OCI-LY1 (cell line): ENCODE results near the gene CENPL.
A peak's percentile ranks its signal among the peaks of the same experiment; 100 is the strongest.

Source experiments
- H2AFZ ChIP-seq: fragments of 200-600 bp; sonication (generic), shearing (Covaris generic); 2 replicates; pipeline ENCODE4 v1.6.0; 2014; ENCODE audit warnings: antibody characterized with exemption, mild to moderate bottlenecking, low read length
- H3F3A ChIP-seq: fragments of 200-600 bp; sonication (generic), shearing (Covaris generic); 2 replicates; pipeline ENCODE4 v1.6.0; 2014; ENCODE audit warnings: mild to moderate bottlenecking, antibody characterized with exemption, low read length, moderate library complexity; ENCODE audit not compliant: insufficient read depth
- H3K27ac ChIP-seq: fragments of 200-600 bp; sonication (generic); 2 replicates; pipeline ENCODE4 v1.5.1; 2014; ENCODE audit warnings: low read length, mixed run types, mild to moderate bottlenecking, low read depth; ENCODE audit not compliant: poor library complexity, severe bottlenecking
- H3K27me3 ChIP-seq: fragments of 200-600 bp; sonication (generic); 2 replicates; pipeline ENCODE4 v1.6.0; 2014; ENCODE audit warnings: antibody characterized with exemption, mild to moderate bottlenecking, low read length, moderate library complexity; ENCODE audit not compliant: insufficient read depth
- H3K36me3 ChIP-seq: fragments of 200-600 bp; sonication (generic); 2 replicates; pipeline ENCODE4 v1.6.1; 2014; ENCODE audit warnings: mild to moderate bottlenecking, antibody characterized with exemption, low read length, moderate library complexity, mixed read lengths; ENCODE audit not compliant: insufficient read depth
- H3K4me1 ChIP-seq: fragments of 200-600 bp; sonication (generic); 2 replicates; pipeline ENCODE4 v1.5.1; 2014; ENCODE audit warnings: mild to moderate bottlenecking, low read length, moderate library complexity; ENCODE audit not compliant: insufficient read depth, severe bottlenecking
- H3K4me2 ChIP-seq: fragments of 200-600 bp; sonication (generic), shearing (Covaris generic); 2 replicates; pipeline ENCODE4 v1.6.1; 2014; ENCODE audit warnings: low read length
- H3K4me3 ChIP-seq: fragments of 200-600 bp; sonication (generic); 2 replicates; pipeline ENCODE4 v1.5.1; 2014; ENCODE audit warnings: low read length, low read depth, mild to moderate bottlenecking, mixed read lengths; ENCODE audit not compliant: poor library complexity, severe bottlenecking
- H3K79me2 ChIP-seq: fragments of 200-600 bp; shearing (Covaris generic); 2 replicates; pipeline ENCODE4 v1.6.1; 2016; ENCODE audit warnings: mixed run types, low read length, mixed read lengths; ENCODE audit not compliant: insufficient read depth
- H3K9ac ChIP-seq: fragments of 200-600 bp; sonication (generic), shearing (Covaris generic); 2 replicates; pipeline ENCODE4 v1.6.1; 2014; ENCODE audit warnings: mild to moderate bottlenecking, low read length, mixed read lengths
- H3K9me2 ChIP-seq: fragments of 200-600 bp; sonication (generic), shearing (Covaris generic); 2 replicates; pipeline ENCODE4 v1.6.1; 2014; ENCODE audit warnings: low read depth, mild to moderate bottlenecking, low read length, mixed read lengths
- H3K9me3 ChIP-seq: fragments of 200-600 bp; shearing (Covaris generic); 2 replicates; pipeline ENCODE4 v1.6.1; 2014; ENCODE audit warnings: low read length, mixed read lengths
- H4K20me1 ChIP-seq: fragments of 200-600 bp; sonication (generic), shearing (Covaris generic); 2 replicates; pipeline ENCODE4 v1.6.0; 2016; ENCODE audit warnings: mild to moderate bottlenecking, low read length; ENCODE audit not compliant: insufficient read depth
- EZH2 ChIP-seq: fragments of 200-600 bp; sonication (generic), shearing (Covaris generic); IDR thresholded peaks from 2 replicates; pipeline ENCODE4 v1.8.0; 2017; ENCODE audit warnings: borderline replicate concordance, mixed run types, mild to moderate bottlenecking, antibody characterized with exemption, low read length, moderate library complexity, mixed read lengths
- TF ChIP-seq, protein P1 (sequence below): fragments of 200-600 bp; sonication (generic), shearing (Covaris generic); IDR thresholded peaks from 2 replicates; pipeline ENCODE4 v1.5.1; 2017; ENCODE audit warnings: mild to moderate bottlenecking, antibody characterized with exemption, low read length, moderate library complexity, mixed read lengths

The CENPL gene

DNA sequence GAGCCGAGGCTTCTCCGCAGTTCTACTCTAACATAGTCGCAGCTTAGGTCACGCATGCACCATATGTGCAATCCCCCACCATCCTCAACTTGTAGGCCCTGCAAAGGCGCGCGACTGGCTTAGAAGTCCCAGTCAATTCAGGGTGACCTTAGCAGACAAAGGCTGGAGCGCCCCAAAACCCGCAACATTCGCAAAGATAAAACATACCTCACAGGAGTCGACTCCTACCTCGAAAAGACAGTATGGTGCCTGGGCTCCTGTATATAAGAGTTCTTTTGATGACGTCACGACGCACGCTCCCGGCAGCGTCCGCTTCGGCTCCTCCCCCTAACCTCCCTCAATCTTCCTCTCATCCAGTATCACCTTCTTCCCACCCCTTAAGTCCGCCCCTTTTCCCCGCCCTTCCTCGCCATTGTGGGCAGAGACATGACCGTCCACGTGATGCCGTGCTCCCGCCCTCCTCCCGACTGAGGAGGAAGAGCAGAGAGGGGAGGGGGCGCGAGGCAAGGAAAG lies 43.1 kb upstream of the CENPL start, which contains the start of gene GAS5:
TSS of gene GAS5 (minus strand) at position 237 of the 513 bp plus-strand sequence.
- Histone ChIP-seq H3K27ac (peak within 1 kb of the TSS; percentile 85), H3K36me3 (peaks cover 49% of the 10 kb centered on the region), H3K4me1 (peaks cover 66% of the 10 kb centered on the region), H3K27me3 (no peaks in the 10 kb centered on the region), H3K4me3 (peak within 1 kb of the TSS; percentile 90), H3K79me2 (peaks cover 21% of the 10 kb centered on the region), H2AFZ (no peak within 1 kb of the TSS), H4K20me1 (no peaks in the 10 kb centered on the region), H3K9ac (peak within 1 kb of the TSS; percentile 87), H3F3A (peaks cover 34% of the 10 kb centered on the region; the same call in 1 of the 2 replicates), H3K9me3 (no peaks in the 10 kb centered on the region), H3K9me2 (no peaks in the 10 kb centered on the region), H3K4me2 (peak within 1 kb of the TSS; percentile 97)
- TF ChIP-seq EZH2: no peak
- TF ChIP-seq, protein P1, sequence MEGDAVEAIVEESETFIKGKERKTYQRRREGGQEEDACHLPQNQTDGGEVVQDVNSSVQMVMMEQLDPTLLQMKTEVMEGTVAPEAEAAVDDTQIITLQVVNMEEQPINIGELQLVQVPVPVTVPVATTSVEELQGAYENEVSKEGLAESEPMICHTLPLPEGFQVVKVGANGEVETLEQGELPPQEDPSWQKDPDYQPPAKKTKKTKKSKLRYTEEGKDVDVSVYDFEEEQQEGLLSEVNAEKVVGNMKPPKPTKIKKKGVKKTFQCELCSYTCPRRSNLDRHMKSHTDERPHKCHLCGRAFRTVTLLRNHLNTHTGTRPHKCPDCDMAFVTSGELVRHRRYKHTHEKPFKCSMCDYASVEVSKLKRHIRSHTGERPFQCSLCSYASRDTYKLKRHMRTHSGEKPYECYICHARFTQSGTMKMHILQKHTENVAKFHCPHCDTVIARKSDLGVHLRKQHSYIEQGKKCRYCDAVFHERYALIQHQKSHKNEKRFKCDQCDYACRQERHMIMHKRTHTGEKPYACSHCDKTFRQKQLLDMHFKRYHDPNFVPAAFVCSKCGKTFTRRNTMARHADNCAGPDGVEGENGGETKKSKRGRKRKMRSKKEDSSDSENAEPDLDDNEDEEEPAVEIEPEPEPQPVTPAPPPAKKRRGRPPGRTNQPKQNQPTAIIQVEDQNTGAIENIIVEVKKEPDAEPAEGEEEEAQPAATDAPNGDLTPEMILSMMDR: no peak

DNA sequence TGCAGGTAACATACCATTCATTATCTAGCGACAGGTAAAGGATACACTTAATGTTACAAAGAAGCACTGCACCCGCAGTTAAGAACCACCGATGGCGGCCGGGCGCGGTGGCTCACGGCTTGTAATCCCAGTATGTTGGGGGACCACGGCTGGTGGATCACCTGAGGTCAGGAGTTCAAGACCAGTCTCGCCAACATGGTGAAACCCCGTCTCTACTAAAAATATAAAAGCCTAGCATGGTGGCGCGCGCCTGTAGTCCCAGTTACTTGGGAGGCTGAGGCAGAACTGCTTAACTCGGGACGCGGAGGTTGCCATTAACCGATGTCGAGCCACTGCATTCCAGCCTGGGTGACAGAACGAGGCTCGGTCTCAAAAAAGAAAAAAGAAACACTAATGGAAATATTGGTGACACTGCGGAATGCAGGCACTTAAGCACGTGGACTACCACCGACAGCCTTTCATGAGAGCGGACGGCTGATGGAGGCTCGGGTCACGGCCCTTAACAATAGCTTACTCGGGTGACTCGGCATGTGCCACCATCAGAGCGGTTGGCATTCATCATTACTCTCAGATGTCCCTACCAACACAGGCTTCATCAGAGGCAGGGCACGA lies 42.6 kb upstream of the CENPL start:
- TF ChIP-seq EZH2: no peak
- TF ChIP-seq, protein P1: no peak
- Histone ChIP-seq H3K4me2 (peak overlapping the region; percentile 89), H3K79me2 (peaks cover 21% of the 10 kb centered on the region), H3K27ac (peak overlapping the region; percentile 85), H3K9ac (peak overlapping the region; percentile 87), H3K4me3 (peak overlapping the region; percentile 90), H3F3A (peaks cover 38% of the 10 kb centered on the region; the same call in 1 of the 2 replicates), H3K9me3 (no peaks in the 10 kb centered on the region), H3K4me1 (peaks cover 70% of the 10 kb centered on the region), H4K20me1 (no peaks in the 10 kb centered on the region), H3K36me3 (peaks cover 54% of the 10 kb centered on the region), H2AFZ (no peak overlapping the region), H3K9me2 (no peaks in the 10 kb centered on the region), H3K27me3 (no peaks in the 10 kb centered on the region)

DNA sequence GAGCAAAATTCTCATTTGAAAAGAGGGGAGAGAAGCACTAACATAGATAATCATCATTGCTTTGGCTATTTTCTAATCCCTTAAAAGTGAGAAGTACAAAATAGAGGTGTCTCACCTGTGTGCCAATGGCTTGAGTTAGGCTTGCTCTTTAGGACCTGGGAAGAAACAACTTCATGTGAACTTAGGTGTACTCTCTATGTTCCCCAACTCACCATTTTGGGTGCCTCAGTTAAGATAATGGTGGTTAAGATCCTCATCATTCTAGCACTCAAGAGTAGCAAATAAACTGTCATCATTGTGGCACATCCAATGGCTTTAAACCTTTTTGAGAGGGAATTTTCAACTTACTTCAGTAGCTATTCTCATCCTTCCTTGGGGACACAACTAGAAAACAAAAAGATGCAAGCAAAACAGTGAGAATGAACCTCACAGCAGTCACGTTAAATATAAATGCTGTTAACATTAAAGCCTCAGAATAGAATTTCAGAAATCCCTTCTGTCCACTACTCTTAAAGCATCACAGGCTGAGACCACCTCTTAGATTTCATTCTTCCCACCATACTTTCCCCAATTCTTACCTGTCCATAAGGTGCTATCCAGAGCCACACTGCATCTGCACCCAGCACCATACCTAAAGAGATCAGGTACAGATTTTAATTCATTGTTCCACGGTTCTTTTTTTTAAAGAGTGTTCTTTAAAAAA lies 41.9 kb upstream of the CENPL start:
- Histone ChIP-seq H3F3A (peaks cover 43% of the 10 kb centered on the region; the same call in 1 of the 2 replicates), H3K4me3 (peak overlapping the region; percentile 90), H3K4me2 (peak overlapping the region; percentile 89), H4K20me1 (no peaks in the 10 kb centered on the region), H2AFZ (no peak overlapping the region), H3K9me3 (no peaks in the 10 kb centered on the region), H3K79me2 (peaks cover 21% of the 10 kb centered on the region), H3K27ac (peak overlapping the region; percentile 85), H3K4me1 (peaks cover 68% of the 10 kb centered on the region), H3K9me2 (no peaks in the 10 kb centered on the region), H3K27me3 (no peaks in the 10 kb centered on the region), H3K9ac (peak overlapping the region; percentile 87), H3K36me3 (peaks cover 59% of the 10 kb centered on the region)
- TF ChIP-seq, protein P1: no peak
- no peak for TF ChIP-seq EZH2
